Measurements from ENCODE around the gene TUBA1C.

Gene TUBA1C

GRCh38 chr12:49284672-49285071, 19.8 kb downstream of the TUBA1C start:
- FAIRE-seq (no peak), DNase-seq (ENCODE audit: insufficient read length, low spot score) (no peak)
- TF ChIP-seq POLR2A (IDR thresholded peaks at IDR 0.05; ENCODE audit: low read depth, low read length): no peak

GRCh38 chr12:49287876-49288275, 23.0 kb downstream of the TUBA1C start:
- no peak for TF ChIP-seq POLR2A (IDR thresholded peaks at IDR 0.05; ENCODE audit: low read depth, low read length)
- DNase-seq (ENCODE audit: insufficient read length, low spot score) (no peak), FAIRE-seq (no peak)

- TF ChIP-seq POLR2A (IDR thresholded peaks at IDR 0.05; ENCODE audit: low read depth, low read length): no peak
- DNase-seq (ENCODE audit: insufficient read length, low spot score) (no peak), FAIRE-seq (peak; percentile 76)
These were observed 23.6 kb downstream of the TUBA1C start for GRCh38 chr12:49288412-49288853.

- FAIRE-seq: no peak
- TF ChIP-seq POLR2A (IDR thresholded peaks at IDR 0.05; ENCODE audit: low read depth, low read length): no peak
- no peak for DNase-seq (ENCODE audit: insufficient read length, low spot score)
These were observed 24.2 kb downstream of the TUBA1C start for GRCh38 chr12:49288922-49289555.

GRCh38 chr12:49292729-49293055, 27.8 kb downstream of the TUBA1C start:
- FAIRE-seq (no peak), DNase-seq (ENCODE audit: insufficient read length, low spot score) (no peak)
- TF ChIP-seq POLR2A (IDR thresholded peaks at IDR 0.05; ENCODE audit: low read depth, low read length): no peak

- no peak for FAIRE-seq
- no peak for TF ChIP-seq POLR2A (IDR thresholded peaks at IDR 0.05; ENCODE audit: low read depth, low read length)
- peak; percentile 71 for DNase-seq (ENCODE audit: insufficient read length, low spot score)
These were observed 28.4 kb downstream of the TUBA1C start for GRCh38 chr12:49293056-49293956.

GRCh38 chr12:49294086-49294803, 29.4 kb downstream of the TUBA1C start:
- TF ChIP-seq POLR2A (IDR thresholded peaks at IDR 0.05; ENCODE audit: low read depth, low read length): no peak
- DNase-seq (ENCODE audit: insufficient read length, low spot score) (no peak), FAIRE-seq (no peak)

GRCh38 chr12:49294804-49295081, 29.9 kb downstream of the TUBA1C start:
- FAIRE-seq: no peak
- no peak for TF ChIP-seq POLR2A (IDR thresholded peaks at IDR 0.05; ENCODE audit: low read depth, low read length)
- DNase-seq (ENCODE audit: insufficient read length, low spot score): no peak

GRCh38 chr12:49295082-49295936, 30.4 kb downstream of the TUBA1C start, which contains the start of gene PRPH:
Gene PRPH (plus strand): TSS chr12:49295147. CDS start chr12:49295201, 54 bp downstream.
- no peak for DNase-seq (ENCODE audit: insufficient read length, low spot score)
- TF ChIP-seq POLR2A (IDR thresholded peaks at IDR 0.05; ENCODE audit: low read depth, low read length): no peak

GRCh38 chr12:49296034-49296835, 31.4 kb downstream of the TUBA1C start:
- no peak for TF ChIP-seq POLR2A (IDR thresholded peaks at IDR 0.05; ENCODE audit: low read depth, low read length)
- FAIRE-seq: no peak
- no peak for DNase-seq (ENCODE audit: insufficient read length, low spot score)

More at GRCh38 chr12:49295082-49295936, 30.4 kb downstream of the TUBA1C start, which contains the start of gene PRPH:
- no peak for FAIRE-seq

- FAIRE-seq (no peak), DNase-seq (ENCODE audit: insufficient read length, low spot score) (no peak)
- no peak for TF ChIP-seq POLR2A (IDR thresholded peaks at IDR 0.05; ENCODE audit: low read depth, low read length)
These were observed 32.2 kb downstream of the TUBA1C start for GRCh38 chr12:49296836-49297694.

- DNase-seq (ENCODE audit: insufficient read length, low spot score): no peak
- no peak for TF ChIP-seq POLR2A (IDR thresholded peaks at IDR 0.05; ENCODE audit: low read depth, low read length)
- no peak for FAIRE-seq
These were observed 32.8 kb downstream of the TUBA1C start for GRCh38 chr12:49297695-49298060.

All from H54 (cell line).